A673 (cell line): ENCODE measurements around the gene RAB11FIP3.

Experiments
- CTCF ChIP-seq: fragments of 300-800, 200-600 bp; sonication (generic); conservative IDR thresholded peaks from 2 replicates; pipeline ENCODE4 v1.5.1; 2017; ENCODE audit warnings: low read depth, mild to moderate bottlenecking, antibody characterized with exemption, low read length, moderate library complexity, mixed read lengths
- EZH2 ChIP-seq: fragments of 200-600 bp; sonication (generic); IDR thresholded peaks from 2 replicates; pipeline ENCODE4 v1.6.1; 2017; ENCODE audit warnings: borderline replicate concordance, low read depth, mild to moderate bottlenecking, mixed read lengths, antibody characterized with exemption, low read length; ENCODE audit not compliant: poor library complexity, severe bottlenecking

GRCh38 chr16:474420-475122 is 49.1 kb downstream of the RAB11FIP3 start:
- no peak for TF ChIP-seq CTCF
- TF ChIP-seq EZH2 = no peak
